Measurements from ENCODE around the gene ODAD4. TPM values are rescaled to one million over a fixed set of nuclear protein-coding genes. Genes with fewer than 3 reads are reported as not detected.

Gene ODAD4
- total RNA-seq, 1 donor from 2014 or later: 0.98 TPM

DNA sequence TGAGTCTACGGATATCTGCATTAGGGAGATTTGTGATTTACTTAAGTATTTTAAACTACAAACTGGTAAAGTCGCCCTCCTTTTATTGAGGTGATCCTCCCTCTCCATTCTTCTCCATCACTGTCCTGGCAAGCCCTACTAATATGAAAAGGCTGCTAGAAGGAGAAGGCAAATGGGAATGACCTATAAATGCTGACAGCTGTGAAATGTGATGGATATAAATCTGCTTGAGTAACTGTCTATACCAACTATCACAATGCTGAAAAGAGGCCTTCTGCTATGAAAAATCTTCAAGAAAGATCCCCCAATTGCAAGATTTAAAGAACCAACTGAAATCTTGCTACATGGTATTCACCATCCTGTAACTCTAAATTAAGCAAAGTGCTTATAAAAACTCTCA, 71.3 kb downstream of the ODAD4 start:
- no peak for FAIRE-seq
- Histone ChIP-seq H3K9me3 (ENCODE audit: insufficient read depth, low read depth, low read length) (no peaks in the 10 kb centered on the region), H3K79me2 (ENCODE audit: insufficient read depth, low read length) (peaks cover 65% of the 10 kb centered on the region), H3K9ac (ENCODE audit: low read length) (no peak overlapping the region), H3K36me3 (ENCODE audit: insufficient read depth, low read length) (peaks cover 18% of the 10 kb centered on the region), H2AFZ (ENCODE audit: low read depth, low read length) (no peak overlapping the region), H3K4me2 (ENCODE audit: low read length) (no peak overlapping the region), H4K20me1 (ENCODE audit: insufficient read depth, low read length) (peaks cover 62% of the 10 kb centered on the region), H3K4me1 (ENCODE audit: insufficient read depth, low read length) (peaks cover 24% of the 10 kb centered on the region), H3K4me3 (ENCODE audit: insufficient read depth, low read depth, low read length) (no peak overlapping the region), H3K27me3 (ENCODE audit: insufficient read depth, low read length) (no peaks in the 10 kb centered on the region), H3K27ac (ENCODE audit: low read depth, low read length) (no peak overlapping the region)
- peaks cover 10% of the 10 kb centered on the region for H3K36me3 Mint-ChIP-seq (ENCODE audit: low read depth, unreplicated experiment)
- no peaks in the 10 kb centered on the region for H3K27me3 Mint-ChIP-seq (ENCODE audit: low read depth, unreplicated experiment)
- H3K9me3 Mint-ChIP-seq (ENCODE audit: unreplicated experiment): no peaks in the 10 kb centered on the region
- peaks cover 34% of the 10 kb centered on the region for H3K4me1 Mint-ChIP-seq (ENCODE audit: low read depth, unreplicated experiment)
- TF ChIP-seq, protein P1, sequence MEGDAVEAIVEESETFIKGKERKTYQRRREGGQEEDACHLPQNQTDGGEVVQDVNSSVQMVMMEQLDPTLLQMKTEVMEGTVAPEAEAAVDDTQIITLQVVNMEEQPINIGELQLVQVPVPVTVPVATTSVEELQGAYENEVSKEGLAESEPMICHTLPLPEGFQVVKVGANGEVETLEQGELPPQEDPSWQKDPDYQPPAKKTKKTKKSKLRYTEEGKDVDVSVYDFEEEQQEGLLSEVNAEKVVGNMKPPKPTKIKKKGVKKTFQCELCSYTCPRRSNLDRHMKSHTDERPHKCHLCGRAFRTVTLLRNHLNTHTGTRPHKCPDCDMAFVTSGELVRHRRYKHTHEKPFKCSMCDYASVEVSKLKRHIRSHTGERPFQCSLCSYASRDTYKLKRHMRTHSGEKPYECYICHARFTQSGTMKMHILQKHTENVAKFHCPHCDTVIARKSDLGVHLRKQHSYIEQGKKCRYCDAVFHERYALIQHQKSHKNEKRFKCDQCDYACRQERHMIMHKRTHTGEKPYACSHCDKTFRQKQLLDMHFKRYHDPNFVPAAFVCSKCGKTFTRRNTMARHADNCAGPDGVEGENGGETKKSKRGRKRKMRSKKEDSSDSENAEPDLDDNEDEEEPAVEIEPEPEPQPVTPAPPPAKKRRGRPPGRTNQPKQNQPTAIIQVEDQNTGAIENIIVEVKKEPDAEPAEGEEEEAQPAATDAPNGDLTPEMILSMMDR (IDR thresholded peaks at IDR 0.05; ENCODE audit: insufficient read depth, low read depth, low read length): no peak
- TF ChIP-seq EZH2 (IDR thresholded peaks at IDR 0.05; ENCODE audit: insufficient read depth, low read length): no peak
- no peak overlapping the region for H3K4me3 Mint-ChIP-seq (ENCODE audit: unreplicated experiment)
- DNase-seq (ENCODE audit: low read depth): no peak
- H3K27ac Mint-ChIP-seq (ENCODE audit: unreplicated experiment): no peak overlapping the region

DNA sequence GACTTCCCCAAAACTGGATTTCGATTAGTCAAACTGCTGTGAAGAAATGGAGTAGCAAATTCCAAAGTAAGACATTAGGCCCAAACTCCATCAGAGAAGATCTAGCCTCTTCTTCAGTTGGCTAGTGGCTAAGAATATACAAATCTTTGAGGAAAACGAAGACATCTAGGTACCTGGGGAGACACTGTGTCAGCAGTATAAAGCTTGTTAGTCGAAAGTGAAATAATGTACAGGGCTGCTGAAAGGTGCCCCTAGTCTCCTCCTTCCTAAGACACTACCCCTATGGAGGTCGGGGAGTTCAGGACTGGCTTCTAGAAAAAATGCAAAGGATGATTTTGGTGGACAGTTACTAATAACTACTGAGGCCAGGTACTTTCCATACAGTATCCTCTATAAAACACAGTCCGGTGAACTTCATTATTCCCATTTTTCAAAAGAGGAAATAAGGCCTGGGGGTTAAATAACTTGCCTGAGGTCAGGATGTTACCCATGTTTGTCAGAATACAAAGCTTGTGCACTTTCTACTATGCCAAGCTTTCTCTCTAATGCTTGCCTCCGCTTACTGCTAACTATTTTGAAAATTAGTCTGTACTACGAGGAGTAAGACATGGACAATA, 71.9 kb downstream of the ODAD4 start:
- DNase-seq (ENCODE audit: low read depth) (no peak), FAIRE-seq (no peak)
- Mint-ChIP-seq H3K9me3 (ENCODE audit: unreplicated experiment) (no peaks in the 10 kb centered on the region), H3K27ac (ENCODE audit: unreplicated experiment) (no peak overlapping the region), H3K4me3 (ENCODE audit: unreplicated experiment) (no peak overlapping the region), H3K27me3 (ENCODE audit: low read depth, unreplicated experiment) (no peaks in the 10 kb centered on the region), H3K4me1 (ENCODE audit: low read depth, unreplicated experiment) (peaks cover 34% of the 10 kb centered on the region), H3K36me3 (ENCODE audit: low read depth, unreplicated experiment) (peaks cover 10% of the 10 kb centered on the region)
- no peak overlapping the region for H3K9ac ChIP-seq (ENCODE audit: low read length)
- no peak overlapping the region for H3K4me3 ChIP-seq (ENCODE audit: insufficient read depth, low read depth, low read length)
- H3K4me1 ChIP-seq (ENCODE audit: insufficient read depth, low read length): peaks cover 20% of the 10 kb centered on the region
- H2AFZ ChIP-seq (ENCODE audit: low read depth, low read length): no peak overlapping the region
- peaks cover 16% of the 10 kb centered on the region for H3K36me3 ChIP-seq (ENCODE audit: insufficient read depth, low read length)
- no peak for TF ChIP-seq EZH2 (IDR thresholded peaks at IDR 0.05; ENCODE audit: insufficient read depth, low read length)
- TF ChIP-seq, protein P1 (IDR thresholded peaks at IDR 0.05; ENCODE audit: insufficient read depth, low read depth, low read length): no peak
- H3K27ac ChIP-seq (ENCODE audit: low read depth, low read length): peak overlapping the region; percentile 20
- peaks cover 70% of the 10 kb centered on the region for H3K79me2 ChIP-seq (ENCODE audit: insufficient read depth, low read length)
- no peaks in the 10 kb centered on the region for H3K9me3 ChIP-seq (ENCODE audit: insufficient read depth, low read depth, low read length)
- H3K4me2 ChIP-seq (ENCODE audit: low read length): peak overlapping the region; percentile 59
- peaks cover 61% of the 10 kb centered on the region for H4K20me1 ChIP-seq (ENCODE audit: insufficient read depth, low read length)
- no peaks in the 10 kb centered on the region for H3K27me3 ChIP-seq (ENCODE audit: insufficient read depth, low read length)

DNA sequence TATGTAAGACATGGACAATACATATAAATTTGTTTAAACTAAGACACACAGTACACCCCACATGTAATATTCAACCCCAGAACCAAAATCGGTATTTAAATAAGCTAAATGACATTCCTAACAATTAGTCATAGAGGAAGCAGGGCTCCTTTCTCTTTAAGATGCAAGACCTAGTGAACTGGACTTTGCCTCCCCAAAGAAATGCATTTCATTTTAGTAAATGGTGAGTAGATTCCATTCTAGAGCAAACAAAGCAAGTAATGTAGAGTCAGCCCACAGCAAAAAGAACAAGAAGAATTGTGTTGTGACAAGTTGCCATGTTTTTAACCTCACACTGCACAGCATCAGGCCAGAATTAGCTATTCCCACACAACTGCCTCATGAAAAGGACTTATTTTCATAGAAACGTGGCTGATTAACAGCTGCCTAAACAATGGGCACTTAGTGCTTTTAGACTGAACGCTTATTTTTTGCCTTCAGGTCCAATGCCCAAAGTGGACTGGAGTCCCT, 72.4 kb downstream of the ODAD4 start:
- peak overlapping the region; percentile 46 for H3K4me3 Mint-ChIP-seq (ENCODE audit: unreplicated experiment)
- H3K9me3 ChIP-seq (ENCODE audit: insufficient read depth, low read depth, low read length): no peaks in the 10 kb centered on the region
- H3K4me1 Mint-ChIP-seq (ENCODE audit: low read depth, unreplicated experiment): peaks cover 34% of the 10 kb centered on the region
- H3K4me3 ChIP-seq (ENCODE audit: insufficient read depth, low read depth, low read length): no peak overlapping the region
- H3K4me2 ChIP-seq (ENCODE audit: low read length): peak overlapping the region; percentile 59
- H4K20me1 ChIP-seq (ENCODE audit: insufficient read depth, low read length): peaks cover 65% of the 10 kb centered on the region
- no peaks in the 10 kb centered on the region for H3K27me3 ChIP-seq (ENCODE audit: insufficient read depth, low read length)
- no peak for FAIRE-seq
- peaks cover 76% of the 10 kb centered on the region for H3K79me2 ChIP-seq (ENCODE audit: insufficient read depth, low read length)
- H3K9ac ChIP-seq (ENCODE audit: low read length): peak overlapping the region; percentile 1
- H3K36me3 Mint-ChIP-seq (ENCODE audit: low read depth, unreplicated experiment): peaks cover 11% of the 10 kb centered on the region
- peak; percentile 67 for DNase-seq (ENCODE audit: low read depth)
- H3K27ac ChIP-seq (ENCODE audit: low read depth, low read length): peak overlapping the region; percentile 20
- no peaks in the 10 kb centered on the region for H3K9me3 Mint-ChIP-seq (ENCODE audit: unreplicated experiment)
- peak overlapping the region; percentile 28 for H3K27ac Mint-ChIP-seq (ENCODE audit: unreplicated experiment)
- H3K4me1 ChIP-seq (ENCODE audit: insufficient read depth, low read length): peaks cover 20% of the 10 kb centered on the region
- H3K36me3 ChIP-seq (ENCODE audit: insufficient read depth, low read length): peaks cover 16% of the 10 kb centered on the region
- no peak for TF ChIP-seq EZH2 (IDR thresholded peaks at IDR 0.05; ENCODE audit: insufficient read depth, low read length)
- TF ChIP-seq, protein P1 (IDR thresholded peaks at IDR 0.05; ENCODE audit: insufficient read depth, low read depth, low read length): no peak
- no peak overlapping the region for H2AFZ ChIP-seq (ENCODE audit: low read depth, low read length)
- H3K27me3 Mint-ChIP-seq (ENCODE audit: low read depth, unreplicated experiment): no peaks in the 10 kb centered on the region
